DOHH2 (cell line): ENCODE measurements around the gene C1GALT1.

Experiments used
- H3F3A ChIP-seq: fragments of 200-600 bp; sonication (generic), shearing (Covaris generic); 2 replicates; pipeline ENCODE4 v1.6.0; 2016; ENCODE audit warnings: antibody characterized with exemption, mild to moderate bottlenecking; ENCODE audit not compliant: control insufficient read depth, insufficient read depth
- H3K27ac ChIP-seq: fragments of 200-600 bp; sonication (generic); 2 replicates; pipeline ENCODE4 v1.5.1; 2014; ENCODE audit warnings: low read depth, mild to moderate bottlenecking, low read length, moderate library complexity
- H3K27me3 ChIP-seq: fragments of 200-600 bp; sonication (generic); 2 replicates; pipeline ENCODE4 v1.6.1; 2014; ENCODE audit warnings: mild to moderate bottlenecking, low read length, mixed read lengths; ENCODE audit not compliant: control insufficient read depth
- H3K36me3 ChIP-seq: fragments of 200-600 bp; sonication (generic); 2 replicates; pipeline ENCODE4 v1.6.1; 2014; ENCODE audit warnings: mild to moderate bottlenecking, low read length, moderate library complexity, mixed read lengths; ENCODE audit not compliant: control insufficient read depth
- H3K4me1 ChIP-seq: fragments of 200-600 bp; sonication (generic); 2 replicates; pipeline ENCODE4 v1.6.1; 2014; ENCODE audit warnings: mild to moderate bottlenecking, low read length, mixed read lengths; ENCODE audit not compliant: control insufficient read depth
- H3K4me2 ChIP-seq: fragments of 200-600 bp; sonication (generic); 2 replicates; pipeline ENCODE4 v1.6.0; 2014; ENCODE audit warnings: mild to moderate bottlenecking, low read length, moderate library complexity
- H3K4me3 ChIP-seq: fragments of 200-600 bp; sonication (generic); 2 replicates; pipeline ENCODE4 v1.5.1; 2014; ENCODE audit warnings: mild to moderate bottlenecking, low read length, mixed read lengths
- H3K79me2 ChIP-seq: fragments of 200-600 bp; sonication (generic); 2 replicates; pipeline ENCODE4 v1.6.1; 2014; ENCODE audit warnings: mild to moderate bottlenecking, low read length, mixed read lengths; ENCODE audit not compliant: control insufficient read depth
- H3K9me2 ChIP-seq: fragments of 200-600 bp; sonication (generic); replicated peaks from 2 replicates; pipeline ENCODE4 v1.6.1; 2014; ENCODE audit warnings: mild to moderate bottlenecking, low read length, mixed read lengths; ENCODE audit not compliant: control insufficient read depth
- H3K9me3 ChIP-seq: fragments of 200-600 bp; sonication (generic); 2 replicates; pipeline ENCODE4 v1.6.1; 2014; ENCODE audit warnings: antibody characterized with exemption, low read length, mixed read lengths; ENCODE audit not compliant: control insufficient read depth, insufficient read depth
- H4K20me1 ChIP-seq: fragments of 200-600 bp; sonication (generic); 2 replicates; pipeline ENCODE4 v1.6.0; 2014; ENCODE audit warnings: low read depth, mild to moderate bottlenecking, antibody characterized with exemption, low read length, moderate library complexity; ENCODE audit not compliant: control insufficient read depth, insufficient read depth
- EZH2phosphoT487 ChIP-seq: fragments of 200-600 bp; sonication (generic); IDR thresholded peaks from 2 replicates; pipeline ENCODE4 v1.6.1; 2017; ENCODE audit warnings: borderline replicate concordance, mild to moderate bottlenecking, antibody characterized with exemption, low read length, moderate library complexity, mixed read lengths
- TF ChIP-seq, protein P1 (sequence below): fragments of 200-600 bp; sonication (generic); IDR thresholded peaks from one replicate; pipeline ENCODE4 v1.5.1; 2014; ENCODE audit warnings: antibody characterized with exemption, mild to moderate bottlenecking, low read depth, low read length; ENCODE audit not compliant: poor library complexity, severe bottlenecking

Gene C1GALT1

DNA sequence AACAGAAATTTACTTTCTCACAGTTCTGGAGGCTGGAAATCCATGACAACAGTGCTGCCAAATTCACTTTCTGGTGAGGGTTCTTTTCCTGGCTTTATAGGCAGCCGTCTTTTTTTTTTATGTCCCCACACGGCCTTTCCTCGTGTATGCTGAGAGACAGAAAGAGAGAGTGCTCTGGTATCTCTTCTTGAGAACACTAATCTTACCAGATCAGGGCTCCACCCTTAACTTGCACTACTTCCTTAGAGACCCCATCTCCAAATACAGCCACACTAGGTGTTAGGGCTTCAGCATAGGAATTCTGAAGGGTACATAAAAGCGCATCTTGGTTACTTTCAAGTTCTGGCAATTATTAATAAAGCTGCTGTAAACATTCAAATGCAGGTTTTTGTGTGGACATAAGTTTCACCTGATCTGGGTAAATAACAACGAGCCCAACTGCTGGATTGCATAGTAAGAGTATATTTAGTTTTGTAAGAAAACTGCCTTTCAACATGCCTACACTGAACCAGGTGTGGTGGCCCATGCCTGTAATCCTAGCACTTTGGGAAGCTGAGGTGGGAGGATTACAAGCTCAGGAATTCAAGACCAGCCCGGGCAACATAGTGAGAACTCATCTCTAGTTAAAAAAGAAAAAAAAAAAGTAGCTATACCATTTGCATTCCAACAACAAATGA, 8.2 kb upstream of the C1GALT1 start:
- H3K79me2 ChIP-seq, result no peaks in the 10 kb centered on the region
- no peaks in the 10 kb centered on the region for H3K27me3 ChIP-seq
- H3F3A ChIP-seq, result no peaks in the 10 kb centered on the region
- no peak overlapping the region for H3K27ac ChIP-seq
- H3K4me2 ChIP-seq, result no peak overlapping the region
- no peaks in the 10 kb centered on the region for H3K9me3 ChIP-seq
- no peaks in the 10 kb centered on the region for H4K20me1 ChIP-seq
- H3K4me1 ChIP-seq, result no peaks in the 10 kb centered on the region
- no peaks in the 10 kb centered on the region; the same call in 1 of the 2 replicates for H3K9me2 ChIP-seq
- H3K4me3 ChIP-seq, result no peak overlapping the region
- no peak for TF ChIP-seq EZH2phosphoT487
- TF ChIP-seq, protein P1, sequence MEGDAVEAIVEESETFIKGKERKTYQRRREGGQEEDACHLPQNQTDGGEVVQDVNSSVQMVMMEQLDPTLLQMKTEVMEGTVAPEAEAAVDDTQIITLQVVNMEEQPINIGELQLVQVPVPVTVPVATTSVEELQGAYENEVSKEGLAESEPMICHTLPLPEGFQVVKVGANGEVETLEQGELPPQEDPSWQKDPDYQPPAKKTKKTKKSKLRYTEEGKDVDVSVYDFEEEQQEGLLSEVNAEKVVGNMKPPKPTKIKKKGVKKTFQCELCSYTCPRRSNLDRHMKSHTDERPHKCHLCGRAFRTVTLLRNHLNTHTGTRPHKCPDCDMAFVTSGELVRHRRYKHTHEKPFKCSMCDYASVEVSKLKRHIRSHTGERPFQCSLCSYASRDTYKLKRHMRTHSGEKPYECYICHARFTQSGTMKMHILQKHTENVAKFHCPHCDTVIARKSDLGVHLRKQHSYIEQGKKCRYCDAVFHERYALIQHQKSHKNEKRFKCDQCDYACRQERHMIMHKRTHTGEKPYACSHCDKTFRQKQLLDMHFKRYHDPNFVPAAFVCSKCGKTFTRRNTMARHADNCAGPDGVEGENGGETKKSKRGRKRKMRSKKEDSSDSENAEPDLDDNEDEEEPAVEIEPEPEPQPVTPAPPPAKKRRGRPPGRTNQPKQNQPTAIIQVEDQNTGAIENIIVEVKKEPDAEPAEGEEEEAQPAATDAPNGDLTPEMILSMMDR, result no peak
- no peaks in the 10 kb centered on the region for H3K36me3 ChIP-seq

DNA sequence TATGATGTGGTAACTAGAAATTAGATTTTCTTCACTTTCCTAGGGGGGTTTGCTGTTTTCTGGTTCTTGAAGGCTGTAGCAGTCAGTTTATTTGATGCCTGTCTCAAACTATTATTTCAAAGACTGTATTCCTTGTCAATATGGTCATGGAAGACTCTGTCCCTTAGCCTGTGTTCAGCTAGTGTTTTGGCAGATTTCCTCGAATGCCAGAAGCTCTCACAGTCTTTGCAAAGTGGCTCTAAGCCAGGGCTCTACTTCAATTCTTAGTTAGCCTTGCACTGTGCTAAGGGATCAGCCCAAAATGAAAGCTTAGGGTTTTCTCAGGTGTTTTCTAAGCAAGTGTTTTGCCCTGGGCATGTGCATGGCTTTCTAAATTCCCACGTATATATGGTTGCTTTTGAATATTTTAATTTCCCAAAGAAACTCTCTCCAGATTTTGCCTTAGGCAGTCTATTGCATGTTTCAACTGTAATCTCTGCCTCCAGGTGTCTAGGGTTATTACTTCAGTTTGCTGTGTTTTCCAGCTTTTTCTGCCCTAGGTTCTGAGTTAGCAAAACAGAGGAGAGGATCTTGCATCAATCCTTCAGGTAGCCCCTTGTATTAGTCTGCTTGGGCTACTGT, 7.2 kb upstream of the C1GALT1 start:
- Histone ChIP-seq H4K20me1 (no peaks in the 10 kb centered on the region), H3K4me2 (no peak overlapping the region), H3F3A (no peaks in the 10 kb centered on the region), H3K9me2 (no peaks in the 10 kb centered on the region; the same call in 1 of the 2 replicates), H3K36me3 (no peaks in the 10 kb centered on the region), H3K4me3 (no peak overlapping the region), H3K4me1 (no peaks in the 10 kb centered on the region), H3K27ac (no peak overlapping the region), H3K79me2 (no peaks in the 10 kb centered on the region), H3K27me3 (no peaks in the 10 kb centered on the region), H3K9me3 (no peaks in the 10 kb centered on the region)
- TF ChIP-seq, protein P1, result no peak
- no peak for TF ChIP-seq EZH2phosphoT487

DNA sequence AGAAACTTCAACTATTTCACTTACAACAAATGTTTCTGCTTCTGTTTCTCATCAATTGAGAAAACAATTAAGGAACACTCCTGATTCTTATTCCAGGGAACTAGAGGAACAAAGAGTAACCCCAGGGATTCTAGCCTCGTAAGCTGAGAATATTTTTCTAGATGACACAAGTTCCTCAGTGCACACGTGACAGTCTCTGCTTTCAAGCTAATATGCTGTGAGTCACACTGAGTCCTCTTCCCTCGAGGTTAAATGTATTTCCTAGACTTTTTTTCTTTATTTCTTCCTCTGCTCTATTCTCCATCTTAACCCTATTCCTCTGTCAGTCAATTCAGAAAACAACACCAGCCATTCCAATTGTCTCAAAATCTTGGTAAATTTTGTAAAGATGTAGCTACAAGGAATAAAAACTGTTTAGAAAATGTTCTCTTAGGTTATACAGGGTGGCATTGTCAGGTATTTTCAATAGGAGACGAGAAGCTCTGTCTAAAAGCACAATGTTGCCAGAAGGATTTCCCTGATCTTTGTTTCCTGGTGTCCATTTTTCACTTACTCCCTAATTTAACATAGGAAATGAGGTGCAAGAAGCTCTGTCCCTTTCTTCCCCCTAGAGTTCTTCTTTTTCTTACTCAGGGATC, 5.8 kb upstream of the C1GALT1 start:
- TF ChIP-seq, protein P1, result no peak
- no peak for TF ChIP-seq EZH2phosphoT487
- no peaks in the 10 kb centered on the region for H3K79me2 ChIP-seq

More for the DNA sequence above, 5.8 kb upstream of the C1GALT1 start:
- H3K4me2 ChIP-seq, result no peak overlapping the region
- H3K9me2 ChIP-seq, result no peaks in the 10 kb centered on the region; the same call in 1 of the 2 replicates
- no peaks in the 10 kb centered on the region for H4K20me1 ChIP-seq
- no peaks in the 10 kb centered on the region for H3K27me3 ChIP-seq
- no peaks in the 10 kb centered on the region for H3K36me3 ChIP-seq
- no peak overlapping the region for H3K27ac ChIP-seq
- peaks cover 2% of the 10 kb centered on the region; the same call in 1 of the 2 replicates for H3F3A ChIP-seq
- no peaks in the 10 kb centered on the region for H3K9me3 ChIP-seq
- peaks cover 6% of the 10 kb centered on the region for H3K4me1 ChIP-seq
- H3K4me3 ChIP-seq, result no peak overlapping the region
